Measurements from ENCODE around the gene PDZRN3.

Gene PDZRN3

GRCh38 chr3:73409138-73409763 lies 215.5 kb downstream of the PDZRN3 start:
- no peak for DNase-seq

- no peak for DNase-seq
Observed at GRCh38 chr3:73408634-73409033, 216.1 kb downstream of the PDZRN3 start.

GRCh38 chr3:73407577-73407976 lies 217.2 kb downstream of the PDZRN3 start:
- no peak for DNase-seq

DNA sequence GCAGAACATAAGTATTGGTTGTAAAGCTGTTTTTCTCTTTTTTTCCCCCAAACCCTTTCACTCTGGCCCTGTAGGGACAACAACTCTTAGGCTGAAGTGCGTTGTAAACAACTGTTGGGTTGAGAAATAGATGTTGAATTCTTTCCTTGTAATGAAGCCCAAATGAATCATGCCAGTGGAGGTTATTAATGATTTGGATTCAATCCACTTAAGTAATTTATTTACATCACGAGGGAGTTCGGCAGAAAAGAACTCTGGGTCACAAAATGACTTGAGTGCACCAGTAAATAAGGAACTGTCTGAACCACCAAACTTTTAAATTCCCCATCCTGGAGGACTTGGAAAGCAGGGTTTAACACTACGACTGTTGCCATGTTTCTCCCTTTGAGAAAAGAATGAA lies 218.9 kb downstream of the PDZRN3 start:
- DNase-seq: no peak

GRCh38 chr3:73405000-73405399 lies 219.7 kb downstream of the PDZRN3 start:
- DNase-seq: no peak

- DNase-seq: no peak
Observed at GRCh38 chr3:73404435-73404834, 220.3 kb downstream of the PDZRN3 start.

- no peak for DNase-seq
Observed at GRCh38 chr3:73403444-73403843, 221.3 kb downstream of the PDZRN3 start.

GRCh38 chr3:73401616-73402279 lies 223.0 kb downstream of the PDZRN3 start:
- no peak for DNase-seq

DNA sequence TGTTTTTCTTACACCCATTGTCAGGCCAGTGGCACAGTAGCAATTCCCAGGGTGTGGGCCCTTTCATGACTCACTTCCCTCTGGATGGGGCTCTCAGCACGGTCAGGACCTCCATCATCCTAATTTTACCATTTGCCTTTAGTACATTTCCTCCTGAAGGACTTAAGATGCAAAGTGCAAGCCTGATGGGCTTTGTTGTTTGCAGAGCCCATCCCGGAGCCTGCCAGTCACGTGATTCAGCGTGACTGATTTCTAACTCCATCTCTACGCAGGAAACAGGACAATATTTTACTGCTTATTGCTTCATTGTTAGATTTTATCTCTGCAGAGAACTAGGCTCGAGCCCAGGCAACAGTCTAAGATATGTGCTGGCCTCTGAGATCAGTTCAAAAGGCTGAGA lies 223.7 kb downstream of the PDZRN3 start:
- no peak for DNase-seq

DNA sequence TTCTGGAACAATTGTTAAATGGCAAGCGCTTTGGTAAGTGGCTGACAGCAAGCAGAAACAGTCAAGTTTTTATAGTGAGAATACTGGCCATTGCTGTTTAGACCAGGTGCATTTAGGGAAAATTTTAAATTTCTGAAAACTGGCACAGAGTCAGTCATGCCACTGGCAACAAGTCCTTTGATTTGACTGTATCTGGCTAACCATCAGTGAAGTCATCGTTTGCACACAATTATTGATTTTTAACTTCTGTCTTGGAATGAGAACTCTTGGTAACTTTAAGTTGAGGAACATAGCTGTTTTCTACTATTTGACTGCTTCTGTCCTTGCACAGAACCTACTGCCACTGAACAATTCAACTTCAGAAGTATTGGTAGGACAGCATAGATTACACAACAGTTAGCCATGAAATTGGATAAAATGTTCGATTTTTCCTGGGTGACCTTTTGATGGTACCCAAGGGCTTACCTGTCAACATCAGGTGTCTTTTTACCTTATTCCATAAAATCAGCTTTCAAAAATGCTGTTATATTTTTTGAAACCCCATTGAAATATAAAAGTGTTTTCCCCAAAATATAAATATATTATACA lies 225.0 kb downstream of the PDZRN3 start:
- no peak for DNase-seq

DNA sequence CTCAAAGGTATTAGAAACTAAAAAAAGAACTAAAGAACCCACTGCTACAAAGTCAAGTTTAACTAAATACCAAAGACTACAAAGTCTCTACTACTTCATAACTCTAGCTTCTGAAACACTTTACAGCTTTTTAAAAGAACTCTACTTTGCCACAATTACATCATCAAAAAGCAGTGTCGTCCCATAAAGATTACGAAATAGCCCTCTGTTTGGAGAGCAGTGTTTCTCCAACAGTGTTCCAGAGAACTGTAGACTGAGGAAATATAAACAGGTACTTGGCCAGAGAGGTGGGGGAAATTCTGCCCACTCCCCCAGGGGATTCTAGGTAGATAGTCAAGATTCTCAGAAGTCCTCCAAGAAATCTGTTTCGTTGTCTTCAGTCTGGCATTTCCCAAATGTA lies 225.6 kb downstream of the PDZRN3 start:
- DNase-seq: no peak

- DNase-seq: no peak
Observed at GRCh38 chr3:73398084-73398483, 226.7 kb downstream of the PDZRN3 start.

DNA sequence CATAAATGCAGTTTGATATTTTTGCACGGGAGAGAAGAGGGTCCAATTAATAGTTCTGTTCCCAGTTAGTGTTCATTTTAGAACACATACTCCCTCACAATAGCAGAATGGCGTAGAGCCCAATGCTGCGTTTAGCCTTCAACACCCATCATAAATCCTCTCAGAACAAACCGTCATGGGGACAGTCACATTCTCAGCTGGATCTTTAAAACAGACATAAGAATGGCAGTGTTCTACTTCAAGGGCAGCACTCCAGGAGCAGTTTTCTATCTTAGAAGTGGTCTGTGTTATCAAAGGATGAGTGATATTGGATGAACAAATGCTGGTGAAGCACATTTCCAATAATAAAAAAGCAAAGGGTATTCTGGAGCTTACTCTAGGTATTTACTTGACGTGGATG lies 230.5 kb downstream of the PDZRN3 start:
- DNase-seq: no peak

DNA sequence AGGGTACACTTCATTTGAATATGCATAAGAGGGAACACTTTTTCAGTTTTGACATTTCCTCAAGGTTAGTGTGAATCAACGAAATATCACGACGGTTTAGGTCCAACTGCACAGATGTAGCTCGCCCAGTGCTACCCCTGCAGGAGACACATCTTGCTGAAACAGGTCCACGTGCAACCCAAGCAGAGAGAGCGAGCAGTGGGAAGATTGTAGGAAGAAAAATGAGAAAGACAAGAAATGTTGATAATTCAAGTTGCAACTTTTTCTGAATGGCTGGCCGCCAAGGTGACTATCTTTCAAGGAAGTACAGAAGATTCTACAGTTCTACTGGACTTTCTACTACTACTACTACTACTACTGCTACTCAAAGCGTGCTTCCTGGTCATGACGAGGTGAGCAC lies 231.7 kb downstream of the PDZRN3 start:
- no peak for DNase-seq

DNA sequence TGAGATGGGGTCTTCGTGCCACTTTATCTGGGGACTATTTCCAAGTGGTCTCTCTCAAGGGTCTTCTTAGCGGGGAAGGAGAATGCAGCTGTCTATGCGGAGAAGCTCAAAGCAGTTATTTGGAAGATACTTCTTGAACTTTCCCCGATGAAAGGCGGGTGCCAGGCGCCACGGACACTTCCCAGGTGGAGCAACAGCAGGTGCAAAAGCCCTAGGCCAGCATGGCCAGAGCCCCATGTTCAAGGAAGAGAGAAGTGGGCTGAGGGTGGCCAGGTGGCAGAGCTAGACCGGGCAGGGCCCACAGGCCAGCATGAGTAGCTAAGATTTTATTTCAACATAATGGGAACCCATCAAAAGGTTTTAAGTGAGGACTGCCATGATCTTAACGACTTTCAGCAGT lies 232.8 kb downstream of the PDZRN3 start:
- no peak for DNase-seq

- no peak for DNase-seq
Observed at GRCh38 chr3:73389928-73390327, 234.8 kb downstream of the PDZRN3 start.

DNA sequence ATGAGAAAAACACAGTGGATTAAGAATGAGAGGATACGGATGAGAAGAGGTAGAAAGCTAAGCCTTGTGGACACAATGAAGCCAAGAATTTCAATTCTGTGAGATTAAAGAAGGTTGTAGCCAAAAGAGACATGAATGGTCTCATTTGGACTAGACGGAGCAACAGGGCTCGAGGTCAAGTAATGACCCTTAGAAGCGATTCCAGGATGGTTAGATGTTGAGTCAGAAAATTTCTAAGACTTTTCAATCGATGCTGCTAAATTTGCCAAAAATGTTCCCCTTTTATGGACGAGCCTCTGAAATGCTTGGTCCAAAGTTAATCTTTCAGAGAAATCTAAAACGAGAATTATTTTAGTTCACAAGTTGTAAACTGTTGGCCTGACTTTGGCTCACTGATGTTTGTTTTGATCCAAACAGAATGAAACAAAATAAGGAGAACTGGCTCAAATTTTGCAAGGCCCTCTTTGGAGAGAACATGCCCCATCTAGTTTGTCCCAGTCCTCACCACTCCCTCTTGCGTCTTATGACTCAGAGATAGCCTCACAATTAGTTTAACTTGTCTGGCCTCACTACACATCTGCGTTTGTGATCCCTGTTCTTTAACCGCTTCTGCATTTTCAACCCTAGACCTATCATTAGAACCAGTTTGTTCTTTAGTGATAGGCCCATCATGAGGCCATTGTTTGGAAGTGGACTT lies 235.5 kb downstream of the PDZRN3 start:
- DNase-seq: no peak

GRCh38 chr3:73385568-73385967 lies 239.2 kb downstream of the PDZRN3 start:
- DNase-seq: no peak

DNA sequence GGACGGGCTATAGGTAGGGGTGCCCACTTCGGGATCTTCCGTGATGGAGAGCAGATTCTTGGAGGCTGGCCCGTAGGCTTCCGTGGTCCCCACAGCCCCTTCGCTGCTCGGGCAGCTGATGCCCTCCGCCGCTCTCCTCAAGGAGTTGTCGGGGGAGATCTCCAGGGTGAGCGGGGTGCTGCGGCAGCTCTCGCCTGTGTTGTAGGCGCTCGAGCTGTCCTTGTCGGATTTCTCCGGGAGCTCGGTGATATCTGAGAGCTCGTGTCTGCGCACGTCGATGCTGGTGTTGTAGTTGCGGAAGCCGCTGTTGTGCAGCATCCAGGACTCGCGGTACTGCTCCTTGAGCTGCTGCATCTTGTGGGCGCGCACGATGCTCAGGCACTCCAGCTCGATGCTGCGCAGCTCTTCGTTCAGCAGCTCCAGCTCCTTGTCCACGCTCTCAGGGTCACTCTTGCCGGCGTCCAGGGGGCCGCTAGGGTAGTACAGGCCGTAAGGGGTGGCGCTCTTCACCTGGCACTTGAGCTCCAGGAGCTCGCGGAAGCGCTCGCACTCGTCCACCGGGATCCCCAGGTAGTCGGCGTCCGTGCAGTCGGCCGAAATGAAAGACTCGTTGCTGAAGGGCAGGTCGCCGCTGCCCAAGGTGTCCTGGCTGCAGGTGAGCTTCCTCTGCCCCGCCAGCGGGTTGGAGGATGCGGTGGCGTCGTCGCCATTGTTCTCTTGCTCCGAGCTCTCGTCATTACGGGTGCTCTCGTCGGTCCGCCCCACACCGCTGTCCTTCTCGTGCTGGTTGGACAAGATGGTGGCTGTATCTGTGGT lies 240.4 kb downstream of the PDZRN3 start:
- DNase-seq: no peak

- no peak for DNase-seq
Observed at GRCh38 chr3:73383470-73384049, 241.2 kb downstream of the PDZRN3 start.

- no peak for DNase-seq
Observed at GRCh38 chr3:73381551-73381950, 243.2 kb downstream of the PDZRN3 start.

- DNase-seq: no peak
Observed at GRCh38 chr3:73380735-73381532, 243.8 kb downstream of the PDZRN3 start.

All from stimulated activated CD4-positive, alpha-beta T cell treated with anti-CD3 and anti-CD28 coated beads, Interleukin-4, amount 100 ng/mL, for 1 hour (primary cell).